Raji (cell line): ENCODE data around the gene AGAP1.

Experiments used
- POLR2A ChIP-seq: IDR thresholded peaks from 2 replicates; pipeline ENCODE4 v1.6.1; 2011; ENCODE audit warnings: low read depth, low read length, control low read depth; ENCODE audit not compliant: insufficient read depth

The AGAP1 gene

GRCh38 chr2:235954888-235955480 is 461.1 kb downstream of the AGAP1 start:
- TF ChIP-seq POLR2A: no peak

GRCh38 chr2:235955664-235956063 is 461.8 kb downstream of the AGAP1 start:
- no peak for TF ChIP-seq POLR2A

- no peak for TF ChIP-seq POLR2A
Measured at GRCh38 chr2:235956281-235956970, 462.6 kb downstream of the AGAP1 start.

GRCh38 chr2:235957251-235957650 is 463.4 kb downstream of the AGAP1 start:
- TF ChIP-seq POLR2A: no peak

GRCh38 chr2:235958221-235958930 is 464.5 kb downstream of the AGAP1 start:
- TF ChIP-seq POLR2A: no peak

- TF ChIP-seq POLR2A: no peak
Measured at GRCh38 chr2:235958931-235959410, 465.1 kb downstream of the AGAP1 start.

- TF ChIP-seq POLR2A: no peak
Measured at GRCh38 chr2:235960011-235960715, 466.3 kb downstream of the AGAP1 start.

GRCh38 chr2:235960716-235961640 is 467.1 kb downstream of the AGAP1 start:
- no peak for TF ChIP-seq POLR2A

- TF ChIP-seq POLR2A: no peak
Measured at GRCh38 chr2:235961711-235962110, 467.9 kb downstream of the AGAP1 start.

GRCh38 chr2:235963853-235964577 is 470.2 kb downstream of the AGAP1 start:
- no peak for TF ChIP-seq POLR2A

GRCh38 chr2:235964787-235965390 is 471.0 kb downstream of the AGAP1 start:
- no peak for TF ChIP-seq POLR2A

GRCh38 chr2:235966396-235966795 is 472.6 kb downstream of the AGAP1 start:
- no peak for TF ChIP-seq POLR2A
